Suprapubic skin (tissue), 4 donors: ENCODE data around the gene TMEFF2. TPM values are rescaled to one million over a fixed set of nuclear protein-coding genes. Genes with fewer than 3 reads are reported as not detected.

Experiments used
- DNase-seq, 2 donors: peaks; one replicate each; pipeline ENCODE4 v3.0.0-alpha.2; 2019; ENCODE audit warnings: low spot score in 2 of 2
- H3K27ac ChIP-seq: fragments of 200-600 bp; sonication (generic); one replicate; pipeline ENCODE4 v1.5.1; 2019
- H3K27me3 ChIP-seq: fragments of 200-600 bp; sonication (generic); one replicate; pipeline ENCODE4 v1.5.1; 2019
- H3K36me3 ChIP-seq: fragments of 200-600 bp; sonication (generic); one replicate; pipeline ENCODE4 v1.5.1; 2019
- H3K4me1 ChIP-seq: fragments of 200-600 bp; sonication (generic); one replicate; pipeline ENCODE4 v1.5.1; 2019
- H3K4me3 ChIP-seq: fragments of 200-600 bp; sonication (generic); one replicate; pipeline ENCODE4 v1.5.1; 2019; ENCODE audit warnings: mild to moderate bottlenecking
- H3K9me3 ChIP-seq: fragments of 200-600 bp; sonication (generic); one replicate; pipeline ENCODE4 v1.5.1; 2019
- EP300 ChIP-seq: sonication (generic); formaldehyde crosslinking; IDR thresholded peaks from one replicate; pipeline ENCODE4 v1.6.1; 2017; ENCODE audit warnings: antibody characterized with exemption
- POLR2A ChIP-seq, 2 donors: fragments of 450-650 bp; IDR thresholded peaks; one replicate each; pipeline ENCODE4 v1.6.1; 2017; ENCODE audit warnings: antibody characterized with exemption in 2 of 2, mild to moderate bottlenecking in 2 of 2, moderate library complexity in 2 of 2
- POLR2AphosphoS5 ChIP-seq, 3 donors: sonication (generic); formaldehyde crosslinking; IDR thresholded peaks; one replicate each; pipeline ENCODE4 v1.6.1; 2017; ENCODE audit warnings: antibody characterized with exemption in 3 of 3
- WGBS: methylation state at CpG from one replicate; pipeline ENCODE4 v1.1.5; 2018; 5-methylcytosine and 5-hydroxymethylcytosine counted together
- total RNA-seq, 4 donors: library from RNA; depleted of rRNA; stranded (reverse); fragments of >200 nt; gene quantifications; one replicate each; pipeline ENCODE4 v1.1.0, GENCODE V29; 2016
- TF ChIP-seq, protein P1 (sequence below), 2 donors: fragments of 200-600 bp in 1 of 2; fragments of 450-650 bp in 1 of 2; sonication (generic) in 1 of 2; IDR thresholded peaks; one replicate each; pipeline ENCODE4 v1.5.1; 2016 to 2019; ENCODE audit warnings: antibody characterized with exemption in 2 of 2, mild to moderate bottlenecking in 1 of 2, moderate library complexity in 1 of 2

The TMEFF2 gene
- total RNA-seq, 4 donors from 2014 or later, result 0.36 TPM; not detected in 3

GRCh38 chr2:191932286-191932685 lies 262.4 kb downstream of the TMEFF2 start:
- Histone ChIP-seq H3K27me3 (no peaks in the 10 kb centered on the region), H3K27ac (no peak overlapping the region), H3K36me3 (no peaks in the 10 kb centered on the region), H3K4me1 (no peaks in the 10 kb centered on the region), H3K9me3 (no peaks in the 10 kb centered on the region), H3K4me3 (no peak overlapping the region)
- no peak for DNase-seq
- TF ChIP-seq, protein P1, sequence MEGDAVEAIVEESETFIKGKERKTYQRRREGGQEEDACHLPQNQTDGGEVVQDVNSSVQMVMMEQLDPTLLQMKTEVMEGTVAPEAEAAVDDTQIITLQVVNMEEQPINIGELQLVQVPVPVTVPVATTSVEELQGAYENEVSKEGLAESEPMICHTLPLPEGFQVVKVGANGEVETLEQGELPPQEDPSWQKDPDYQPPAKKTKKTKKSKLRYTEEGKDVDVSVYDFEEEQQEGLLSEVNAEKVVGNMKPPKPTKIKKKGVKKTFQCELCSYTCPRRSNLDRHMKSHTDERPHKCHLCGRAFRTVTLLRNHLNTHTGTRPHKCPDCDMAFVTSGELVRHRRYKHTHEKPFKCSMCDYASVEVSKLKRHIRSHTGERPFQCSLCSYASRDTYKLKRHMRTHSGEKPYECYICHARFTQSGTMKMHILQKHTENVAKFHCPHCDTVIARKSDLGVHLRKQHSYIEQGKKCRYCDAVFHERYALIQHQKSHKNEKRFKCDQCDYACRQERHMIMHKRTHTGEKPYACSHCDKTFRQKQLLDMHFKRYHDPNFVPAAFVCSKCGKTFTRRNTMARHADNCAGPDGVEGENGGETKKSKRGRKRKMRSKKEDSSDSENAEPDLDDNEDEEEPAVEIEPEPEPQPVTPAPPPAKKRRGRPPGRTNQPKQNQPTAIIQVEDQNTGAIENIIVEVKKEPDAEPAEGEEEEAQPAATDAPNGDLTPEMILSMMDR (IDR thresholded peaks at IDR 0.05), result no peak
- TF ChIP-seq EP300, result no peak
- no peak for TF ChIP-seq POLR2A (IDR thresholded peaks at IDR 0.05)
- no peak for TF ChIP-seq POLR2AphosphoS5 (IDR thresholded peaks at IDR 0.05)
- WGBS, result 79% methylated on average over 1 of the region's 1 CpG

DNA sequence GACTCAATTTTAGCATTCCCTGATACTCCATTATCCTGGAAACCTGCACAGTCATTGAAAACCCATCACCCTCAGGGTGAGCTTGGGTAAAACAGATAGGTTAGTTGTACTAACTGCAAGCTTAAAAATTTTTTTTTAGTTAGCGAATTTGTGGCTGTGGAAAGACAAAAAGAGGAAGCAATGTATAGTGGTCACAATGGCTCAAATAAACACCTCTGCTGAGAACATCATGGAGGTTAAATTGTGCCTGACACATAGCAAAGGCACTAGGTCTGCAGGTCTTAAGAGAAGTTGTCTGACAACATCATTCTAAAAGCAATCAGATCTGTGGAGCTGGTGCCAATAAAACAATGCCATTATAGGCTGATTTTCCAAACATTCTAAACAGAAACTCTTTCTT lies 263.4 kb downstream of the TMEFF2 start:
- no peaks in the 10 kb centered on the region for H3K36me3 ChIP-seq

GRCh38 chr2:191930205-191930604 lies 264.5 kb downstream of the TMEFF2 start:
- DNase-seq, result no peak
- Histone ChIP-seq H3K27me3 (no peaks in the 10 kb centered on the region), H3K9me3 (no peaks in the 10 kb centered on the region), H3K4me1 (peaks cover 2% of the 10 kb centered on the region), H3K27ac (no peak overlapping the region), H3K36me3 (no peaks in the 10 kb centered on the region), H3K4me3 (no peak overlapping the region)
- 91% methylated on average over 3 of the region's 3 CpGs for WGBS
- TF ChIP-seq EP300 (no peak), POLR2A (IDR thresholded peaks at IDR 0.05) (no peak), POLR2AphosphoS5 (IDR thresholded peaks at IDR 0.05) (no peak)
- TF ChIP-seq, protein P1 (IDR thresholded peaks at IDR 0.05), result no peak

More for the DNA sequence above, 263.4 kb downstream of the TMEFF2 start:
- DNase-seq, result no peak
- peaks cover 2% of the 10 kb centered on the region for H3K4me1 ChIP-seq
- no peaks in the 10 kb centered on the region for H3K9me3 ChIP-seq
- no peak overlapping the region for H3K27ac ChIP-seq
- no peak overlapping the region for H3K4me3 ChIP-seq
- WGBS, result 89% methylated on average over 1 of the region's 1 CpG
- H3K27me3 ChIP-seq, result no peaks in the 10 kb centered on the region
- TF ChIP-seq POLR2AphosphoS5 (IDR thresholded peaks at IDR 0.05) (no peak), EP300 (no peak), POLR2A (IDR thresholded peaks at IDR 0.05) (no peak)
- TF ChIP-seq, protein P1 (IDR thresholded peaks at IDR 0.05), result no peak

- Histone ChIP-seq H3K4me1 (peaks cover 2% of the 10 kb centered on the region), H3K9me3 (no peaks in the 10 kb centered on the region), H3K27ac (no peak overlapping the region), H3K4me3 (no peak overlapping the region), H3K36me3 (no peaks in the 10 kb centered on the region), H3K27me3 (no peaks in the 10 kb centered on the region)
- DNase-seq, result no peak
- 58% methylated on average over 4 of the region's 4 CpGs for WGBS
- TF ChIP-seq POLR2AphosphoS5 (IDR thresholded peaks at IDR 0.05) (no peak), EP300 (no peak), POLR2A (IDR thresholded peaks at IDR 0.05) (no peak)
- TF ChIP-seq, protein P1 (IDR thresholded peaks at IDR 0.05), result no peak
Measured at GRCh38 chr2:191929288-191929687, 265.4 kb downstream of the TMEFF2 start.

DNA sequence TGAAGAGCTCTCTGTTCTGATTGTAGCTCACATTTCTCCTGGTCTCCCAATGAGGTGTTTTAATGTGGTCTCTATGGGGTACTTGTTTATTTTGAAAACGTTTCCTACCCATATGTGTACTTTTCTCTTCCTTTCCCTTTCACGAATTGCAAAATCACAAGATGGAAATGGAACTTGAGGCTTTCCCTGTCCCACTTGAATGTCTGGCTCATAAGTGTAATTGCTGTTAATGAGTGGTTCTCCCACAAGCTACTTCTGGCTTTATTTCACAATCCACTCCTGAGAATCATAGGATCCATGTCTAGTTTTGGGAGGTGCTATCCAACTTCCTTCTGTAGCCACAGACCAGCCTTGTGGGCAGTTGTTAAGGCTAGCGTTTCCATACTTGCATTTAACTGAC lies 266.7 kb downstream of the TMEFF2 start:
- Histone ChIP-seq H3K9me3 (no peaks in the 10 kb centered on the region), H3K27me3 (no peaks in the 10 kb centered on the region), H3K27ac (no peak overlapping the region), H3K4me3 (no peak overlapping the region), H3K36me3 (no peaks in the 10 kb centered on the region), H3K4me1 (peaks cover 2% of the 10 kb centered on the region)
- WGBS, result 45% methylated on average over 3 of the region's 3 CpGs
- TF ChIP-seq POLR2A (IDR thresholded peaks at IDR 0.05), result no peak
- no peak for TF ChIP-seq POLR2AphosphoS5 (IDR thresholded peaks at IDR 0.05)
- TF ChIP-seq EP300, result no peak
- TF ChIP-seq, protein P1 (IDR thresholded peaks at IDR 0.05), result no peak
- DNase-seq, result no peak
